Activated naive CD8-positive, alpha-beta T cell (primary cell): ENCODE data around the gene COX4I2.
A peak's percentile ranks its signal among the peaks of the same experiment; 100 is the strongest.
"Not testable (repeated sequence)": the region's sequence is repeated elsewhere in the genome, so short reads cannot be mapped to it uniquely, and the experiment has no call there.

ENCODE experiments used
- H3K27ac Mint-ChIP-seq: one replicate; pipeline ENCODE4 v1.8.0; 2021; ENCODE audit warnings: mixed read lengths
- H3K27me3 Mint-ChIP-seq: one replicate; pipeline ENCODE4 v1.8.0; 2021; ENCODE audit warnings: mixed read lengths
- H3K36me3 Mint-ChIP-seq: one replicate; pipeline ENCODE4 v1.8.0; 2021; ENCODE audit warnings: mixed read lengths
- H3K4me1 Mint-ChIP-seq: one replicate; pipeline ENCODE4 v1.8.0; 2021; ENCODE audit warnings: low read depth, mixed read lengths
- H3K4me3 Mint-ChIP-seq: one replicate; pipeline ENCODE4 v1.8.0; 2021; ENCODE audit warnings: mild to moderate bottlenecking, mixed read lengths
- H3K9me3 Mint-ChIP-seq: one replicate; pipeline ENCODE4 v1.8.0; 2021; ENCODE audit warnings: low read depth, mixed read lengths

Gene COX4I2

DNA sequence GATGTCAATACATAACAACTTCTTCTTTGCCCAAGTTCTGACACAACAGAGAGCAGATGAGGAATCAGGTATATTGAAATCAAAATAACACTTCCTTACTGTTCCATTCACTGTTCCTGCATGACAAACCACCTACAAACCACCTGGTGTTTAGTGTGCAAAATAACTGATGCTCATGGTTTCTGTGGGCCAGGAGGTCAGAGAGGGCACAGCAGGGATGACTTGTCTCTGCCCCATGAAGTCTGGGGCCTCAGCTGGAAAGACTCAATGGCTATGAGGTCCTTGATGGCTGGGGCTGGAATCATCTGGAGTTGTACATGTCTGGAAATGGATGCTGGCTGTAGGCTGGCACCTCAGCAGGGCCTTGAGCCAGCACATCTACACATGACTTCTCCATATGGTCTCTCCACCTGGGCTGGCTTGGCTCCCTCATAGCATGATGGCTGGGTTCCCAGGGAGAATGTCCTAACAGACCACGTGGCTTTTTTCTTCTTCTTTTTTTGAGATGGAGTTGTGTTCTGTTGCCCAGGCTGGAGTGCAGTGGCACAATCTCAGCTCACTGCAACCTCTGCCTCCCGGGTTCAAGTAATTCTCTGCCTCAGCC lies 7.4 kb upstream of the COX4I2 start:
- Mint-ChIP-seq H3K27ac (no peak overlapping the region), H3K4me1 (no peaks in the 10 kb centered on the region), H3K27me3 (no peaks in the 10 kb centered on the region), H3K4me3 (no peak overlapping the region), H3K9me3 (no peaks in the 10 kb centered on the region), H3K36me3 (no peaks in the 10 kb centered on the region)

DNA sequence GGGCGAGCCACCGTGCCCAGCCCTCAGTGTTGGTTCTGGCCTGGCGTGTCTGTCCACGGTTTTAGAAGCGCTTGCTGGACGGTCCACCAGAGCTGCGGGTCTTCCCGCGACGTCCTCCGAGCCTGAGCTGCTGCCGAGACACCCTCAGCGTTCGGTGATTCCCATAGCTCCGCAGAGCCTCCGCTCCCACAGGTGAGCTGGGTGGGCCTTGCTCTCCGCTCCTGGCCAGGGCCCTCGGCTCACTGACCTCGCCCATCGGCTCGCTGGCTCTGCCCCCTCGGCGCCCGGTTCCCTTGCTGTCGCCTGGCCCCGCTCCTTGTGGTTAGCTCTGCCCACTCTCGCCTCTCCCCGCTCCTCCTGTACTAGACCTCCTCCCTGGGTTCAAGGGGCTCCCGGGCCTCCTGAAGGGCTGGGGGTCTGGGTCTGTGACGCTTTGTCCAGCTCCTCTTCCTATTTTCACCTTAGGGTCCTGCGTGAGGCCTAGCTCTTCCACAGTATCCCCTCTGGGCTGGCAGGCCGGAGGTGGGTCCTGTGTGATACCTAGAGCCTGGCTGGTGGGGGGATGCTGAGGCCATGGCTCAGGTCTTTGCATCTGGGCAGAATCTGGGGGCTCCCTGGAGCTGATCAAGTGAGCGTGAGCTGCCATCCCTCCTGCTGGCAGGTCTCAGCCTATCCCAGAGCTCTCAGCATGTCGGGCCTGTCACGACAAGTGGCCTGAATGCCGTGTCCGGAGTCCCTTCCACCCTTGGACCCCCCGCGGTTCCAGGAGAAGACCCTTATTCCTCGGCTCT lies 5.0 kb upstream of the COX4I2 start:
- Mint-ChIP-seq H3K4me1 (no peaks in the 10 kb centered on the region), H3K36me3 (no peaks in the 10 kb centered on the region), H3K9me3 (no peaks in the 10 kb centered on the region), H3K27me3 (no peaks in the 10 kb centered on the region), H3K27ac (no peak overlapping the region), H3K4me3 (no peak overlapping the region)

DNA sequence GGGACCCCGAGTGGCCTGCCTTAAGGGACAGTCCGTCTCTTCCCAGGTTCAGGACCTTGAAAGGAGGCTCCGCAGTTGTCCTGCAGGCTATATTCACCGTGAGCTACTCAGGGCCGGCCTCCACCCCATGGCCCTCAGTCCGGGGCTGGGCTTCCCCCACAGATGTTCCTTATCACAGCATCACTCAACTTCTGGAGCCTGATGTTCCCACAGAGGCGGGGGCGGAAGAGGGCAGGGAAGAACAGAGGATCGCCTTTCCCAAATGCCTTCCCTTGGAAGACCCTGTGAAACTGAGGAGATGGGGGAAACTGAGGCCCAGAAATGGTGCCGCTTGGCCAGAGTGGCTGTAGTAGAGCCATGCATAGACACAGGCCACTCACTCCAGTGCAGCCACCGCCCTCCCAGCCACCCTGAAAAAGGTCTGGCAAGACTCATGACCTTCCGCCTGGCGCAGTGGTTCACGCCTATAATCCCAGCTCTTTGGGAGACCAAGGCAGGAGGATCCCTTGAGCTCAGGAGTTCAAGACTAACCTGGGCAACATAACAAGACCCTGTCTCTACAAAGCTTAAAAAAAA lies 4.3 kb upstream of the COX4I2 start:
- no peak overlapping the region for H3K27ac Mint-ChIP-seq
- H3K36me3 Mint-ChIP-seq: no peaks in the 10 kb centered on the region
- no peaks in the 10 kb centered on the region for H3K27me3 Mint-ChIP-seq
- H3K9me3 Mint-ChIP-seq: no peaks in the 10 kb centered on the region
- no peak overlapping the region for H3K4me3 Mint-ChIP-seq
- no peaks in the 10 kb centered on the region for H3K4me1 Mint-ChIP-seq

DNA sequence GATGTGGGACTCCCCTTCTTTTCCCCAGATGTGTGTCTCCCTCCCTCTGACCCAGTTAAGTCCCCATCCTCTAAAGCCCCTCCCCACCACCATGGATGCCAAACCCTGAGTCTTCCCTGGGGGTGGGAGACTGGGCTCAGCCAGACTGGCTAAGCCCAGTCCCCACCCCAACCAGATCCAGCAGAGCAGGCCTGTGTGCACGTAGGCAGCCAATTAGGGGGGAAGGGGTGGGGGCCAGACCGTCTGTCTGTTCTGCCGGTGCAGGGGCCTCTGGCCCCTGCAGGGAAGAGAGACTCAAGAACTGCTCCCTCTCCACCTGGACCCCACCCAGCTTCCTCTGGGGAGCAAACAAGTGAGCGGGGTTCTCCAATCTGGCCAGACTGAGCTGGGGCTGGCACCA lies 605 bp downstream of the COX4I2 start:
- Mint-ChIP-seq H3K27me3 (no peaks in the 10 kb centered on the region), H3K9me3 (no peaks in the 10 kb centered on the region), H3K27ac (no peak overlapping the region), H3K36me3 (no peaks in the 10 kb centered on the region), H3K4me1 (peaks cover 7% of the 10 kb centered on the region), H3K4me3 (no peak overlapping the region)

DNA sequence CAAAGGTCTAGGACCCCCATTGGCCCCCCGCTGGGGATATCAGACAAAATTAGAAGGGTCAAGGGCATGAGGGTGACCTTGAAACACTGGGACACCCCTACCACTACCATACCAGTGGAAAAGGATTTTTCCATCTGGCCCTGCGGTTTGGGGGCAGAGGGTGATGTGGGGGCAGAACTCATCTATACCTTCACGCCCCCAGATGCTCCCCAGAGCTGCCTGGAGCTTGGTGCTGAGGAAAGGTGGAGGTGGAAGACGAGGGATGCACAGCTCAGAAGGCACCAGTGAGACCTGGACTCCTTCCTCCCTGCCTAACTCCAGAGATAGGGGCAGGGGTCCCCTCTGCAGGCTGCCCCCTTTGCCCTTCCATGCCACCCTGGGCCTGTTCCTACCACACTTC lies 1.1 kb downstream of the COX4I2 start:
- H3K4me1 Mint-ChIP-seq: peaks cover 7% of the 10 kb centered on the region
- no peaks in the 10 kb centered on the region for H3K27me3 Mint-ChIP-seq
- no peak overlapping the region for H3K4me3 Mint-ChIP-seq
- no peaks in the 10 kb centered on the region for H3K36me3 Mint-ChIP-seq
- no peaks in the 10 kb centered on the region for H3K9me3 Mint-ChIP-seq
- H3K27ac Mint-ChIP-seq: no peak overlapping the region

DNA sequence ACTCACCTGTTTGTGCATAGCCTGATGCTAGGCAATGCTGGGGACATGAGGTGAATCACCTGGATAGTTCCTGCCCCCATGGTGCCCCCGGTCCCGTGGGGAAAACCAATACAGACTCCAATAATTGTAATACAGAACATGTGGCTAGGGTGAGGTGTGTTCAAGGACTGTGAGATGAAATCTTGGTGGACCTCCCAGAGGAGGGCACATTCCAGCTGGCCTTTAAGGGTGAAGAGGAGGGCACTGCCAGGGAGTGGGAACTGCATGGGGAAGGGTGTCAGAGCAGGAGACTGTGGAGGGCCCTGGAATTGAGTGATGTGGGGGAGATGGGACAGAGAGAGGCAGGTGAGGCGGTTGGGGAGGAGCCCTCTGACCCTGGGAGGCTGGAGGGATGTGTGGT lies 2.5 kb downstream of the COX4I2 start:
- H3K4me1 Mint-ChIP-seq: peaks cover 7% of the 10 kb centered on the region
- no peaks in the 10 kb centered on the region for H3K27me3 Mint-ChIP-seq
- no peak overlapping the region for H3K4me3 Mint-ChIP-seq
- H3K36me3 Mint-ChIP-seq: no peaks in the 10 kb centered on the region
- H3K9me3 Mint-ChIP-seq: no peaks in the 10 kb centered on the region
- H3K27ac Mint-ChIP-seq: no peak overlapping the region

DNA sequence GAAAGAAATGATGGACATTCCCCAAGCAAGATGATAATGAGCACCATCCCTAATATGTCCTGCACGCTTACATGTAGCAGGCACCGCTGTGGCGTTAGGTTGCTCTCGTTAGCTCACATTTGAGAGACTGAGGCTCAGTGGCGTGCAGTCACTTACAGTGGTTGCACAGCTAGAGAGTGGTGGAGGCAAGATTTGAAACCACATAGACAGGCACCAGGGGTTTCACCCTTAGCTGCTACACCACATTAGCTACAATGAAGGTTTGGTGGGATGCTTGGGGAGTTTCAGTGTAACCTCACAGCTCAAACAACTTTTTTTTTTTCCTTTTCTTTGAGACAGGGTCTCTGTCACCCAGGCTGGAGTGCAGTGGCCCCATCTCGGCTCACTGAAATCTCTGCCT lies 3.7 kb downstream of the COX4I2 start:
- H3K4me3 Mint-ChIP-seq: no peak overlapping the region
- no peaks in the 10 kb centered on the region for H3K9me3 Mint-ChIP-seq
- H3K27me3 Mint-ChIP-seq: no peaks in the 10 kb centered on the region
- no peak overlapping the region for H3K27ac Mint-ChIP-seq
- H3K4me1 Mint-ChIP-seq: peaks cover 7% of the 10 kb centered on the region
- H3K36me3 Mint-ChIP-seq: no peaks in the 10 kb centered on the region

DNA sequence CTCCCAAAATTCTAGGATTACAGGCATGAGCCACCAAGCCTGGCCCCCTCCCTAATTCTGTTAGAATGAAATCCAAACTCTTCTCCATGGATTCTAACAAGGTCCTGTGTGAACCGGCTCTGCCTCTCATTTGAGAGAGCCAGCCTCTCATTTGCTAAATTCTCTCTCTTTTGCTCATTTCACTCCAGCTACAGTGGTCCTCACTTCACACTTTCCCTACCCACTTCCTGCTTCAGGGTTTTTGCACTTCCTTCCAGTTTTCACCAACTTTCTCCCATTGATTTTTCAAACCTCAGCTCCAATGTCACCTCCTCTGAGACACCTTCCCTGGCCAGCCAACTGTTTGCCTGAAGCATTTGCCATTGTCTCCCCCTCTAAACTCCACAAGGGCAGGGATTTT lies 5.1 kb downstream of the COX4I2 start:
- Mint-ChIP-seq H3K4me1 (peaks cover 7% of the 10 kb centered on the region), H3K36me3 (no peaks in the 10 kb centered on the region), H3K9me3 (no peaks in the 10 kb centered on the region), H3K27ac (no peak overlapping the region), H3K27me3 (no peaks in the 10 kb centered on the region), H3K4me3 (no peak overlapping the region)

DNA sequence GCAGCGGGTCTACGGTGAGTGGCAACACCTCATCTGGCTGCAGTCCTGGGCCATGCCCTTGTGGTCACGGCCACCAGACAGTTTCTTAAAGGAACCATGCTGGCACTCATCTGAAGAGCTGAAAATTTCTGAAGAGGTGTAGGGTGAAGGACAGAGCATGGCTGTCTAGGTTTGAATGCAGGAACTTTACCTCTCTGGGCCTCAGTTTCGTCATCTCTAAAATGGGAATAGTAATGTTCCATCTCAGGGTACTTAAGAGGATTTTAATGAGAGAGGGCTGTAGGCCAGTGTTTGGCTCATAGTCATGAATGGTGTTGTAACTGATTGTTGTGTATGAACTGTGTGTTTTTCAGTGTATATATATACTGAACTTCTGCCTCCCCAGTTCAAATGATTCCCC lies 5.8 kb downstream of the COX4I2 start:
- Mint-ChIP-seq H3K9me3 (no peaks in the 10 kb centered on the region), H3K27ac (no peak overlapping the region), H3K36me3 (no peaks in the 10 kb centered on the region), H3K4me3 (no peak overlapping the region), H3K27me3 (no peaks in the 10 kb centered on the region), H3K4me1 (peaks cover 7% of the 10 kb centered on the region)

DNA sequence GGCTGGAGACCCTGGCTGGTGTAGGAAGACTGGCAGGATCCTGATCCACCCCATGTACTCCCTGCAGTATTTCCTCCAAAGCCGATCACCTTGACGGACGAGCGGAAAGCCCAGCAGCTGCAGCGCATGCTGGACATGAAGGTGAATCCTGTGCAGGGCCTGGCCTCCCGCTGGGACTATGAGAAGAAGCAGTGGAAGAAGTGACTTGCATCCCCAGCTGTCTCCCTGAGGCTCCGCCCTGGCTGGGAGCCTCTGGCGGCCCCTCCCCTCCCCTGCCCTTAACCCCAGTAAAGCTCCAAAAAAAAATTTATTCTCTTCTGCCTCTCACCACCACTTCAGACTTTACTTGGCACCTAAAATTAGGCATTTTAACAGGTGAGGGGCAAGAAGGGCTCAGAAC lies 7.0 kb downstream of the COX4I2 start:
- H3K27ac Mint-ChIP-seq: no peak overlapping the region

DNA sequence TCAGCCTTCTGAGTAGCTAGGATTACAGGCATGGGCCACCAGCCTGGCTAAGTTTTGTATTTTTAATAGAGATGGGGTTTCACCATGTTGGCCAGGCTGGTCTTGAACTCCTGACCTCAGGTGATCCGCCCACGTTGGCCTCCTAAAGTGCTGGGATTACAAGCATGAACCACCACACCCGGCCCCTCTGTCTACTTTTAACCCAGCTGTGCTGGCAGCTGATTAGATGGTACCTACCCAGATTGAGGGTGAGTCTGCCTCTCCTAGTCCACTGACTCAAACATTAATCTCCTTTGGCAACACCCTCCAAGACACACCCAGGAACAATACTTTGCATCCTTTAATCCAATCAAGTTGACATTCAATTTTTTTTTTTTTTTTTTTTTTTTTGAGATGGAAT lies 10.4 kb downstream of the COX4I2 start:
- not testable (repeated sequence) for H3K27ac Mint-ChIP-seq, H3K36me3 Mint-ChIP-seq, H3K9me3 Mint-ChIP-seq, H3K4me3 Mint-ChIP-seq, H3K27me3 Mint-ChIP-seq, H3K4me1 Mint-ChIP-seq

More for the DNA sequence above, 7.0 kb downstream of the COX4I2 start:
- H3K4me3 Mint-ChIP-seq: no peak overlapping the region
- H3K9me3 Mint-ChIP-seq: no peaks in the 10 kb centered on the region
- H3K27me3 Mint-ChIP-seq: no peaks in the 10 kb centered on the region
- H3K36me3 Mint-ChIP-seq: no peaks in the 10 kb centered on the region
- peaks cover 7% of the 10 kb centered on the region for H3K4me1 Mint-ChIP-seq

DNA sequence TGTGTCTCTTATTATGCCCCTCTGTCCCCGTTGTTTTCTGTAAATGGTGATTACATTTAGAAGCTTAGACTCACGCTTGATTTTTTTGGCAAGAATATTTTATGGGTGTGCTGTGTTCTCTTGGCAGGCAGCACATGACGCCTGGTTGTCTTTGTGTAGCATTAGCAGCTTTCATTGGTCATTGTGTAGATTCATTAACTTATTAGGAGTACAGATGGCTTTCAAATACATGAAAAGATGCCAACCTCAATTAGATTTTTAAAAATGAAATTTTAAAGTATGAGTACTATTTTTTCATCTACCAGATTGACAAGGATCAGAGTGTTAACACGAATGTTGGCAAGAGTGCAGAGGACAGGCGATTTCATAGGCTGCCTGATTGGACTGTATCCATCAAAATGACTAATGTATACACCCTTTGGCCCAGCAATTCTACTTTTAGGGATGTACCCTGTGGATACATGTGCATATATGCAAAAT lies 15.2 kb downstream of the COX4I2 start:
- H3K4me3 Mint-ChIP-seq: no peak overlapping the region
- H3K9me3 Mint-ChIP-seq: no peaks in the 10 kb centered on the region
- no peaks in the 10 kb centered on the region for H3K36me3 Mint-ChIP-seq
- no peak overlapping the region for H3K27ac Mint-ChIP-seq
- peaks cover 1% of the 10 kb centered on the region for H3K27me3 Mint-ChIP-seq
- H3K4me1 Mint-ChIP-seq: no peaks in the 10 kb centered on the region

DNA sequence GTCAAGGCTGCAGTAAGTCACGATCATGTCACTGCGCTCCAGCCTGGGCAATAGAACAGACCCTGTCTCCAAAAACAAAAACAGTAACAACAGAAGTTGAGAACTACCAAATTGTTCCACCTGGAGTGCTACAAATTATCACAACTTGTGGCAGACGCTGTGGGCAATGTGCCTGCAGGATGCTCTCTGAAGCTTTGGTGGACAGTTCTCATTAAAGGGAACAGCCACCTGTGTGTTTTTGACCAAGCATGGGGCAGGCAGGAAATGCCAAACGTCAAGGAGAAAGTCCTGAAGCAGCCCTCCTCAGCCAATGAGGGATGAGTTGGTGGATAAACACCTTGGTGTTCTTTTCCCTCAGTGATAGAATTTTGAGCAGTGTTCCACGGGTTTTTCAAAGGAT lies 15.8 kb downstream of the COX4I2 start:
- H3K36me3 Mint-ChIP-seq: no peaks in the 10 kb centered on the region
- no peaks in the 10 kb centered on the region for H3K9me3 Mint-ChIP-seq
- H3K27me3 Mint-ChIP-seq: peaks cover 1% of the 10 kb centered on the region
- no peak overlapping the region for H3K27ac Mint-ChIP-seq
- no peak overlapping the region for H3K4me3 Mint-ChIP-seq
- H3K4me1 Mint-ChIP-seq: no peaks in the 10 kb centered on the region

DNA sequence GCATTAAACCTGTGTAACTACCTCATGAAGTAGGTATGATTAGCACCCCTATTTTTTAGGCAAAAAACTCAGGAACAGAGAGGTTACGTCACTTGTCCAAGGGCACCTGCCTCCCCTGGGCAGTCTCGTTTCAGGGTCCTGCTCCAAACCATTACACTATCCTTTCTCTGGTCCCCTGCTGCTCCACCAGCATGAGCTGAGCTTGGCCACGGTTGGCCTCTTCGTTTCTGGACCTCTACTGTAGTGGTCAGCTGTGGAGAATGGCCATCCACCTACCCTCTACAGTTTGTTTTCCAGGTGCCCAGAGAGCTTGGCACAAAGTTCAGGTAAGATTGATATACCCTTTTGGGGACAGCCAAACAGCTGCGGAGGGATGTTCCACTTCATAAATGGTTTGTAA lies 16.8 kb downstream of the COX4I2 start:
- H3K9me3 Mint-ChIP-seq: no peaks in the 10 kb centered on the region
- H3K4me3 Mint-ChIP-seq: no peak overlapping the region
- H3K27me3 Mint-ChIP-seq: peaks cover 1% of the 10 kb centered on the region
- peak overlapping the region; percentile 16 for H3K27ac Mint-ChIP-seq
- H3K4me1 Mint-ChIP-seq: no peaks in the 10 kb centered on the region
- no peaks in the 10 kb centered on the region for H3K36me3 Mint-ChIP-seq

DNA sequence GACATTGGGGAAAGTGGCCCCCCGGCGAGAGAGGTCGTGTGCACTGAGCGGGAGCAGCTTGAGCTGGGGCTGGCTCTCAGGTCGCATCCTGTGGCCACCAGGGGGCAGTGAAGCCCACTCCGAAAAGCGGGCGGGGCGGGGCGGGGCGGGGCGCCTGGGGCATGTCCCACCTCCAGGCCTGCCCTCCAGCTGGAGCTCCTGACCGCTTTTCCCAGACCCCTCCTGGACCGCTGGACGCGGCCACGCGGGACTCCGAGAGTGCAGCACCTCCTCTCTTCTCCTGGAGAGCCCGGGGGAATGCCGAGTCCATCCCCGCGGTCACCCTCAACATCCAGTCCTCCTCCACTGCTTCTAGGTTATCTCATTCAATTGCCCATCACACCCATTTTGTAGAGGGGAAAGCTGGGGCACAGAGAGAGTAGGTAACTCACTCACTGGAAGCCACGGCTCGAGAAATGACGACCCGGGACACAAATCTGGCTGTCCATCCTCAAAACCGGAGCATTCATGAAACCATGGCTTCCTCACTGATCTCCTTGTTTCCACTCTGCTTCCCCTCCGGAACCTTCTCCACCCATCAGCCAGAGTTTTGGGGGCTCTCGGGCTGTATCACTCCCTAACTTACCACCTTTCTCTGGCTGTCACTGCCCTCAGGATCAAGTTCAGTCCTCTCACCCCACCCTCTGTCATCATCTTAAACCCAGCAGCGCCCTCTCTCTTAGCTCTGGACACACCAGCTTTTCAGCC lies 24.1 kb downstream of the COX4I2 start:
- Mint-ChIP-seq H3K4me1 (peaks cover 40% of the 10 kb centered on the region), H3K4me3 (peak overlapping the region; percentile 66), H3K27ac (peak overlapping the region; percentile 80), H3K36me3 (peaks cover 4% of the 10 kb centered on the region), H3K9me3 (no peaks in the 10 kb centered on the region), H3K27me3 (no peaks in the 10 kb centered on the region)
